PC-3 (cell line): ENCODE data around the gene STOX2. TPM values are rescaled to one million over a fixed set of nuclear protein-coding genes. Genes with fewer than 3 reads are reported as not detected.

Experiments
- ATAC-seq: fragments of 200-7000 bp; cut with Tn5 transposase; 2 replicates; pipeline ENCODE4 v1.9.1; 2020; ENCODE audit warnings: mild to moderate bottlenecking, moderate library complexity
- BruUV-seq: library from RNA; stranded (reverse); fragments of 400-500 nt; replicated peaks from 2 replicates; lab custom pipeline; 2021; lab: Mats Ljungman, UMichigan
- CTCF ChIA-PET: fragments of 300-600 bp; sonication (Branson Sonifier 250); formaldehyde crosslinking; loops from one replicate; lab custom pipeline; 2022; ENCODE audit warnings: antibody characterized with exemption; lab: Charles Lee
- POLR2A ChIA-PET: fragments of 300-600 bp; sonication (Branson Sonifier 250); formaldehyde crosslinking; loops from one replicate; lab custom pipeline; 2022; ENCODE audit warnings: antibody characterized with exemption; ENCODE audit not compliant: unreplicated experiment; lab: Charles Lee
- DNase-seq: peaks from one replicate; pipeline ENCODE4 v3.0.0-alpha.2; 2015
- H2AFZ ChIP-seq: fragments of 300-600 bp; sonication (generic); 2 replicates; pipeline ENCODE4 v1.6.0; 2016; ENCODE audit warnings: antibody characterized with exemption, low read length
- H3F3A ChIP-seq: fragments of 300-600 bp; sonication (generic); one replicate; pipeline ENCODE4 v1.6.0; 2017; ENCODE audit warnings: antibody characterized with exemption, low read length, control low read depth, mild to moderate bottlenecking; ENCODE audit not compliant: unreplicated experiment
- H3K27ac ChIP-seq: fragments of 300-600 bp; sonication (generic); 2 replicates; pipeline ENCODE4 v1.5.1; 2016; ENCODE audit warnings: mild to moderate bottlenecking, low read length
- H3K27me3 ChIP-seq: fragments of 300-600 bp; sonication (generic); 2 replicates; pipeline ENCODE4 v1.6.1; 2016; ENCODE audit warnings: low read length, mixed read lengths
- H3K36me3 ChIP-seq: fragments of 300-600 bp; sonication (generic); 2 replicates; pipeline ENCODE4 v1.6.1; 2016; ENCODE audit warnings: low read depth, mixed run types, low read length, mixed read lengths
- H3K4me1 ChIP-seq: fragments of 300-600 bp; sonication (generic); 2 replicates; pipeline ENCODE4 v1.5.1; 2016; ENCODE audit warnings: low read length; ENCODE audit not compliant: insufficient read depth
- H3K4me2 ChIP-seq: fragments of 300-600 bp; sonication (generic); 2 replicates; pipeline ENCODE4 v1.6.0; 2016; ENCODE audit warnings: low read length
- H3K4me3 ChIP-seq: fragments of 300-600 bp; sonication (generic); 2 replicates; pipeline ENCODE4 v1.5.1; 2016; ENCODE audit warnings: mild to moderate bottlenecking, low read length, mixed read lengths
- H3K79me2 ChIP-seq: fragments of 300-600 bp; sonication (generic); 2 replicates; pipeline ENCODE4 v1.6.1; 2017; ENCODE audit warnings: low read length, mixed read lengths
- H3K9ac ChIP-seq: fragments of 300-600 bp; sonication (generic); 2 replicates; pipeline ENCODE4 v1.6.0; 2016; ENCODE audit warnings: mild to moderate bottlenecking, low read length
- H3K9me2 ChIP-seq: fragments of 300-600 bp; sonication (generic); replicated peaks from 2 replicates; pipeline ENCODE4 v1.6.1; 2016; ENCODE audit warnings: mixed run types, low read length, mixed read lengths
- H3K9me3 ChIP-seq: fragments of 300-600 bp; sonication (generic); 2 replicates; pipeline ENCODE4 v1.6.1; 2016; ENCODE audit warnings: low read length, mixed read lengths
- H4K20me1 ChIP-seq: fragments of 300-600 bp; sonication (generic); 2 replicates; pipeline ENCODE4 v1.6.1; 2016; ENCODE audit warnings: low read length, mixed read lengths
- EZH2 ChIP-seq: fragments of 300-600 bp; sonication (generic); IDR thresholded peaks from one replicate; pipeline ENCODE4 v1.6.1; 2017; ENCODE audit warnings: antibody characterized with exemption, mild to moderate bottlenecking, low read length; ENCODE audit not compliant: unreplicated experiment
- EZH2phosphoT487 ChIP-seq: fragments of 300-600 bp; sonication (generic); IDR thresholded peaks from 2 replicates; pipeline ENCODE4 v1.6.1; 2018; ENCODE audit warnings: mild to moderate bottlenecking, antibody characterized with exemption, low read length, borderline replicate concordance
- intact Hi-C: fragments of 100-400 bp; cut with micrococcal nuclease; formaldehyde crosslinking; loops from 2 replicates; pipeline ENCODE4 v1.9.0; 2023
- total RNA-seq: library from RNA; depleted of rRNA; stranded (reverse); fragments of >200 nt; gene quantifications from 2 replicates; pipeline ENCODE4 v1.2.3, GENCODE V29; 2014; rRNA removed
- TF ChIP-seq, protein P1 (sequence below): fragments of 300-600 bp; sonication (generic); conservative IDR thresholded peaks from 2 replicates; pipeline ENCODE4 v1.5.1; 2017; ENCODE audit warnings: antibody characterized with exemption, low read depth, mild to moderate bottlenecking, low read length

The STOX2 gene
- total RNA-seq, 1 experiment from 2014 or later = 3.6 TPM

DNA sequence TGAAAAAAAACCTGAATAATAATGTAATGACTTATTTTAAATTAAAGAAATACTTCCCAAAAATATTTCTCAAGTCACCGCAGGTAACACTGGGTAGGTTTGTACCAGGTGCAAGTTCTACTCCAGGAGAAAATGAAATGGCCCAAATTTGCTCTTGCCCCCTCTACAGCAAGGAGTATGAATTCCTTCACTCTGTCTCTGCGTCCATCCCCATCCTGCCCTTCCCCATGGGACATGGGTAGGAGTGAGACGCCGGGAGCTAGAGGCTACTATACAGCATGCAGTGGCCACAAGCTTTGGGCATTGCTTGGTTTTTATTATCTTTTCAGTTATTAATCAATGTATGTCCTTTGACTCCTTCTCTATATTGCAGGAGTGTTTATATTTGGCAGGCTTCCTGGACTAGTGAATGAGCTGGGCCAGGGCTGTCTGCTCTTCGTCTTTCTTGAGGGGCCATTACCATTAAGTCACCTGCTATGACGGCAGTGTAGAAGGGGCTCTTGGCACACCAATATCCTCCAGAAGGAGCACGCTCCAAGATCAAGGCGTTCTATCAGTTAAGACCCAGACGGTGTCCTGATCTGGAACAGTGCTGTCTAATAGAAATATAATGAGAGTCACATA lies 162.9 kb downstream of the STOX2 start:
- Histone ChIP-seq H3K4me1 (no peaks in the 10 kb centered on the region), H4K20me1 (no peaks in the 10 kb centered on the region), H3K79me2 (no peaks in the 10 kb centered on the region), H3K27me3 (peaks cover 56% of the 10 kb centered on the region), H3F3A (no peaks in the 10 kb centered on the region), H3K9me2 (no peaks in the 10 kb centered on the region), H3K4me2 (no peak overlapping the region), H3K27ac (no peak overlapping the region), H3K4me3 (no peak overlapping the region), H2AFZ (no peak overlapping the region), H3K36me3 (no peaks in the 10 kb centered on the region), H3K9me3 (no peaks in the 10 kb centered on the region), H3K9ac (no peak overlapping the region)
- intact Hi-C loops = no loop called here
- ChIA-PET POLR2A (no interaction called here), CTCF (no interaction called here)
- TF ChIP-seq EZH2 (no peak), EZH2phosphoT487 (no peak)
- TF ChIP-seq, protein P1, sequence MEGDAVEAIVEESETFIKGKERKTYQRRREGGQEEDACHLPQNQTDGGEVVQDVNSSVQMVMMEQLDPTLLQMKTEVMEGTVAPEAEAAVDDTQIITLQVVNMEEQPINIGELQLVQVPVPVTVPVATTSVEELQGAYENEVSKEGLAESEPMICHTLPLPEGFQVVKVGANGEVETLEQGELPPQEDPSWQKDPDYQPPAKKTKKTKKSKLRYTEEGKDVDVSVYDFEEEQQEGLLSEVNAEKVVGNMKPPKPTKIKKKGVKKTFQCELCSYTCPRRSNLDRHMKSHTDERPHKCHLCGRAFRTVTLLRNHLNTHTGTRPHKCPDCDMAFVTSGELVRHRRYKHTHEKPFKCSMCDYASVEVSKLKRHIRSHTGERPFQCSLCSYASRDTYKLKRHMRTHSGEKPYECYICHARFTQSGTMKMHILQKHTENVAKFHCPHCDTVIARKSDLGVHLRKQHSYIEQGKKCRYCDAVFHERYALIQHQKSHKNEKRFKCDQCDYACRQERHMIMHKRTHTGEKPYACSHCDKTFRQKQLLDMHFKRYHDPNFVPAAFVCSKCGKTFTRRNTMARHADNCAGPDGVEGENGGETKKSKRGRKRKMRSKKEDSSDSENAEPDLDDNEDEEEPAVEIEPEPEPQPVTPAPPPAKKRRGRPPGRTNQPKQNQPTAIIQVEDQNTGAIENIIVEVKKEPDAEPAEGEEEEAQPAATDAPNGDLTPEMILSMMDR = no peak
- ATAC-seq (no peak), DNase-seq (no peak)
- BruUV-seq = no TSS peak

Other genes starting within 250 kb of the STOX2 start
- 22.6 and 29.6 TPM in 2 replicates for gene RWDD4, start 246.1 kb upstream of the STOX2 start, total RNA-seq
- 19.7 and 20.0 TPM in 2 replicates for gene TRAPPC11, start 246.0 kb upstream of the STOX2 start, total RNA-seq